ENCODE results near the gene TGFBR2.
A peak's percentile ranks its signal among the peaks of the same experiment; 100 is the strongest.

DNA sequence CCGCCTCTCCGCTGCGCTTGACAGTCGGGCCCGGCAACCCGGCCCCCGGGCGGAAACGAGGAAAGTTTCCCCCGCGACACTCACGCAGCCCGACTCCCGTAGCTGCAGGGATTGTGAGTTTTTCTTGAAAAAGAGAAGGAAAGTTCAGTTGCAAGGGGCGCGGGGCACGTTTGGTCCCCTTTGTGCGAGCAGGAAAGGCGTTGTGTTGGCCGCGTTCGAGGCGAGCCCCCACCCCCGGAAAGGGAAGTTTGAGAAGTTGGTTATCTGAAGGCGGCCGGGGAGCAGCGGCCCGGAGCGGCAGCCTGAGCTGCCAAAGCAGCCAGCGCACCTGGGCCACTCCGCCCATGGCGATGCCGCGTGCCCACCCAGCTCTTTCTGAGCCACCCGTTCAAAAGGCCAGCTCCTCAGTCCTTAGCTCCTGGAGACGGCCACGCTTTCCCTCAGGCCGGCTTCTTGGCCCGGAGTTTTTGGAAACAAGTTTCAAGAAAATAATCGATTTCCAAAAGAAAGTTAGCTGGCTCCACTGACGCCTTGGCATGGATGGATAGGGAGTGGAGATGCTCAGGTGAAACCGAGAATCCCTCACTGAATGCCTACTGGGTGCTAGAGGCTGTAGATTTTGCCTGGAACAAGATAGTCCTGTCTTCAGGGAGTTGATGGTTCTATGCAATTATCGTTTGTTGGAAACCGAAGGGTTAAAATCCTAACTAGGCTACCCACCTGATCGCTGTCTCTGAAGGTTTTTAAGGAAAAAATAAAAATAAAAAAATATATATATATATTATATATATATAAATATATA is 832 bp downstream of the TGFBR2 start:
- TF ChIP-seq, protein P1, sequence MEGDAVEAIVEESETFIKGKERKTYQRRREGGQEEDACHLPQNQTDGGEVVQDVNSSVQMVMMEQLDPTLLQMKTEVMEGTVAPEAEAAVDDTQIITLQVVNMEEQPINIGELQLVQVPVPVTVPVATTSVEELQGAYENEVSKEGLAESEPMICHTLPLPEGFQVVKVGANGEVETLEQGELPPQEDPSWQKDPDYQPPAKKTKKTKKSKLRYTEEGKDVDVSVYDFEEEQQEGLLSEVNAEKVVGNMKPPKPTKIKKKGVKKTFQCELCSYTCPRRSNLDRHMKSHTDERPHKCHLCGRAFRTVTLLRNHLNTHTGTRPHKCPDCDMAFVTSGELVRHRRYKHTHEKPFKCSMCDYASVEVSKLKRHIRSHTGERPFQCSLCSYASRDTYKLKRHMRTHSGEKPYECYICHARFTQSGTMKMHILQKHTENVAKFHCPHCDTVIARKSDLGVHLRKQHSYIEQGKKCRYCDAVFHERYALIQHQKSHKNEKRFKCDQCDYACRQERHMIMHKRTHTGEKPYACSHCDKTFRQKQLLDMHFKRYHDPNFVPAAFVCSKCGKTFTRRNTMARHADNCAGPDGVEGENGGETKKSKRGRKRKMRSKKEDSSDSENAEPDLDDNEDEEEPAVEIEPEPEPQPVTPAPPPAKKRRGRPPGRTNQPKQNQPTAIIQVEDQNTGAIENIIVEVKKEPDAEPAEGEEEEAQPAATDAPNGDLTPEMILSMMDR (IDR thresholded peaks at IDR 0.05): no peak
- TF ChIP-seq POLR2A (IDR thresholded peaks at IDR 0.05): peak; percentile 33

Measured in prostate gland (tissue), 2 donors.